HepG2 (cell line): Measurements from ENCODE around the gene UAP1. TPM values are rescaled to one million over a fixed set of nuclear protein-coding genes. Genes with fewer than 3 reads are reported as not detected.

Experiments
- ATF2 ChIP-seq: sonication (generic); formaldehyde crosslinking; IDR thresholded peaks from 2 replicates; pipeline ENCODE4 v1.4.0; 2020; ENCODE audit warnings: missing genetic modification reagents
- CCAR2 ChIP-seq: fragments of 200-400 bp; formaldehyde crosslinking; optimal IDR thresholded peaks from 2 replicates; pipeline ENCODE3; 2018; ENCODE audit warnings: low read depth, mild to moderate bottlenecking, low read length, moderate library complexity
- CEBPB ChIP-seq: IDR thresholded peaks from 2 replicates; pipeline ENCODE4 v1.6.1; 2011; ENCODE audit warnings: low read depth, low read length, improper control_type of control experiment, borderline replicate concordance
- FOXK1 ChIP-seq: sonication (generic); formaldehyde crosslinking; IDR thresholded peaks from 2 replicates; pipeline ENCODE4 v1.4.0; 2020; ENCODE audit warnings: low read depth, missing genetic modification reagents, borderline replicate concordance
- GZF1 ChIP-seq: sonication (generic); formaldehyde crosslinking; IDR thresholded peaks from 2 replicates; pipeline ENCODE4 v1.5.1; 2020; ENCODE audit warnings: mild to moderate bottlenecking, missing genetic modification reagents
- HIC2 ChIP-seq: sonication (generic); formaldehyde crosslinking; IDR thresholded peaks from 2 replicates; pipeline ENCODE4 v1.9.0; 2022; ENCODE audit warnings: low read depth, missing genetic modification reagents
- HNF1B ChIP-seq: sonication (generic); formaldehyde crosslinking; IDR thresholded peaks from 2 replicates; pipeline ENCODE4 v1.5.1; 2020; ENCODE audit warnings: mild to moderate bottlenecking, moderate library complexity, missing genetic modification reagents
- LCORL ChIP-seq, 2 experiments: fragments of 450-650 bp in 1 of 2; sonication (generic) in 1 of 2; formaldehyde crosslinking in 1 of 2; IDR thresholded peaks; 2 replicates each; pipeline versions ENCODE4 v1.5.0 to v1.6.1; 2017 to 2020; ENCODE audit warnings: antibody characterized with exemption in 1 of 2, missing genetic modification reagents in 1 of 2
- MXD4 ChIP-seq: IDR thresholded peaks from 2 replicates; pipeline ENCODE4 v1.6.1; 2016; ENCODE audit warnings: mild to moderate bottlenecking, missing biosample characterization, missing genetic modification reagents
- NKX3-1 ChIP-seq: sonication (generic); formaldehyde crosslinking; IDR thresholded peaks from 2 replicates; pipeline ENCODE4 v1.5.0; 2020; ENCODE audit warnings: missing genetic modification reagents
- POLR2G ChIP-seq: fragments of 200-400 bp; formaldehyde crosslinking; IDR thresholded peaks from 2 replicates; pipeline ENCODE4 v1.6.1; 2018; ENCODE audit warnings: mild to moderate bottlenecking, low read depth, low read length, moderate library complexity
- PPARG ChIP-seq: conservative IDR thresholded peaks from 2 replicates; pipeline ENCODE4 v1.6.1; 2016; ENCODE audit warnings: missing biosample characterization, missing genetic modification reagents
- SRSF4 ChIP-seq: fragments of 200-400 bp; formaldehyde crosslinking; IDR thresholded peaks from one replicate; pipeline ENCODE4 v1.6.1; 2018; ENCODE audit warnings: mild to moderate bottlenecking, low read depth, low read length, moderate library complexity; ENCODE audit not compliant: poor library complexity, severe bottlenecking
- THYN1 ChIP-seq: sonication (generic); formaldehyde crosslinking; IDR thresholded peaks from 2 replicates; pipeline ENCODE4 v1.8.1; 2023; ENCODE audit warnings: low read depth, mild to moderate bottlenecking, moderate library complexity, missing genetic modification reagents, borderline replicate concordance
- YEATS4 ChIP-seq: sonication (generic); formaldehyde crosslinking; IDR thresholded peaks from 2 replicates; pipeline ENCODE4 v1.4.0; 2020; ENCODE audit warnings: missing genetic modification reagents, borderline replicate concordance
- ZBTB3 ChIP-seq: sonication (generic); formaldehyde crosslinking; IDR thresholded peaks from 2 replicates; pipeline ENCODE4 v1.4.0; 2020; ENCODE audit warnings: low read depth, mild to moderate bottlenecking, moderate library complexity, missing genetic modification reagents, borderline replicate concordance
- ZNF224 ChIP-seq: sonication (generic); formaldehyde crosslinking; IDR thresholded peaks from 2 replicates; pipeline ENCODE4 v1.5.0; 2020; ENCODE audit warnings: mild to moderate bottlenecking, missing genetic modification reagents
- ZNF276 ChIP-seq: sonication (generic); formaldehyde crosslinking; IDR thresholded peaks from 2 replicates; pipeline ENCODE4 v1.4.0; 2020; ENCODE audit warnings: mild to moderate bottlenecking, low read depth, missing genetic modification reagents
- ZNF367 ChIP-seq: sonication (generic); formaldehyde crosslinking; IDR thresholded peaks from 2 replicates; pipeline ENCODE4 v1.4.0; 2020; ENCODE audit warnings: missing genetic modification reagents, borderline replicate concordance
- ZNF720 ChIP-seq: sonication (generic); formaldehyde crosslinking; IDR thresholded peaks from 2 replicates; pipeline ENCODE4 v1.4.0; 2020; ENCODE audit warnings: missing genetic modification reagents
- ZNF775 ChIP-seq: sonication (generic); formaldehyde crosslinking; IDR thresholded peaks from 2 replicates; pipeline ENCODE4 v1.4.0; 2020; ENCODE audit warnings: missing genetic modification reagents, mild to moderate bottlenecking, moderate library complexity, borderline replicate concordance
- ZNF777 ChIP-seq: sonication (generic); formaldehyde crosslinking; IDR thresholded peaks from 2 replicates; pipeline ENCODE4 v1.4.0; 2020; ENCODE audit warnings: missing genetic modification reagents
- ZNF883 ChIP-seq: sonication (generic); formaldehyde crosslinking; IDR thresholded peaks from 2 replicates; pipeline ENCODE4 v1.5.1; 2020; ENCODE audit warnings: mild to moderate bottlenecking, missing genetic modification reagents; ENCODE audit errors: not compliant biosample characterization
- polyA plus RNA-seq, 8 experiments: library from polyadenylated mRNA; depleted of rRNA in 3 of 8; stranded (reverse) in 7 of 8; unstranded in 1 of 8; fragments of >200 nt; fragmentation: Illumina TruSeq in 4 of 8; extraction: Trizol in 4 of 8; gene quantifications; 2 replicates each; pipeline versions ENCODE4 v1.2.1 to v1.2.3, GENCODE V29; 2011 to 2016; ENCODE audit warnings: low read depth in 4 of 8, missing spikeins in 1 of 8, mixed read lengths in 1 of 8; ENCODE audit not compliant: insufficient read depth in 1 of 8
- total RNA-seq, 5 experiments: library from RNA; depleted of rRNA; stranded (reverse); fragments of >200 nt; fragmentation: Illumina TruSeq; extraction: Trizol; gene quantifications; 2 replicates each; pipeline ENCODE4 v1.2.3, GENCODE V29; 2016; ENCODE audit warnings: low read depth in 1 of 5

The UAP1 gene
- total and polyA plus RNA-seq, 2 of the 13 experiments (the other 11 are each of a cell fraction or from before 2014, with no cell fraction given), result 48.4 to 117 TPM

GRCh38 chr1:162561037-162561615, 396 bp upstream of the UAP1 start (continued):
- TF ChIP-seq THYN1 (0 out of 2 replicates have a peak, but pooled peaks have one; percentile 21), CEBPB (no peak), GZF1 (0 out of 2 replicates have a peak, but pooled peaks have one; percentile 35), ZNF367 (no peak), ZNF224 (CRISPR knock-in tag) (no peak), ATF2 (CRISPR knock-in tag) (no peak), ZNF777 (CRISPR knock-in tag) (no peak), ZBTB3 (peak; percentile 47; the same call in 1 of the 2 replicates), ZNF276 (CRISPR knock-in tag) (no peak), MXD4 (CRISPR knock-in tag) (0 out of 2 replicates have a peak, but pooled peaks have one; percentile 17), FOXK1 (CRISPR knock-in tag) (no peak), HIC2 (CRISPR knock-in tag) (no peak), ZNF720 (CRISPR knock-in tag) (no peak), NKX3-1 (CRISPR knock-in tag) (no peak; the same call in 1 of the 2 replicates), ZNF775 (CRISPR knock-in tag) (no peak), CCAR2 (no peak), ZNF883 (no peak), HNF1B (CRISPR knock-in tag) (0 out of 2 replicates have a peak, but pooled peaks have one; percentile 2), SRSF4 (no peak), PPARG (CRISPR knock-in tag) (no peak; the same call in 1 of the 2 replicates), POLR2G (peak; percentile 59; the same call in 1 of the 2 replicates), YEATS4 (0 out of 2 replicates have a peak, but pooled peaks have one; percentile 8), LCORL (IDR thresholded peaks at IDR 0.05) (no peak), LCORL (CRISPR knock-in tag; IDR thresholded peaks at IDR 0.05) (no peak)
